SK-N-MC (cell line): ENCODE results near the gene SLBP.
A peak's percentile ranks its signal among the peaks of the same experiment; 100 is the strongest.

Experiments
- DNase-seq: peaks from one replicate; pipeline ENCODE4 v3.0.0-alpha.2; 2011; ENCODE audit warnings: low read depth, low spot score
- H3K27ac ChIP-seq: fragments of 200-600 bp; sonication (generic); 2 replicates; pipeline ENCODE4 v1.5.1; 2016; ENCODE audit warnings: mixed run types
- H3K36me3 ChIP-seq: fragments of 200-600 bp; sonication (generic); 2 replicates; pipeline ENCODE4 v1.6.1; 2017; ENCODE audit warnings: antibody characterized with exemption, low read length, mixed read lengths; ENCODE audit not compliant: insufficient read depth
- H3K4me3 ChIP-seq: fragments of 200-600 bp; sonication (generic); 2 replicates; pipeline ENCODE4 v1.5.1; 2016
- H3K9ac ChIP-seq: fragments of 200-600 bp; sonication (generic); 2 replicates; pipeline ENCODE4 v1.8.0; 2017; ENCODE audit warnings: mixed run types, mixed read lengths; ENCODE audit not compliant: insufficient read length
- H3K9me3 ChIP-seq: fragments of 200-600 bp; sonication (generic); 2 replicates; pipeline ENCODE4 v1.6.1; 2017; ENCODE audit warnings: low read depth, mild to moderate bottlenecking, antibody characterized with exemption, low read length, moderate library complexity, mixed read lengths
- EZH2 ChIP-seq: fragments of 200-600 bp; sonication (generic); IDR thresholded peaks from one replicate; pipeline ENCODE4 v1.6.1; 2017; ENCODE audit warnings: antibody characterized with exemption
- FOXP2 ChIP-seq: optimal IDR thresholded peaks from 2 replicates; pipeline ENCODE3; 2011; ENCODE audit warnings: mild to moderate bottlenecking, moderate library complexity; ENCODE audit not compliant: insufficient read depth; ENCODE audit errors: extremely low read length, control extremely low read depth
- POLR2AphosphoS5 ChIP-seq: IDR thresholded peaks from 2 replicates; pipeline ENCODE4 v1.6.1; 2012; ENCODE audit warnings: mild to moderate bottlenecking, low read depth, low read length, borderline replicate concordance

Gene SLBP

DNA sequence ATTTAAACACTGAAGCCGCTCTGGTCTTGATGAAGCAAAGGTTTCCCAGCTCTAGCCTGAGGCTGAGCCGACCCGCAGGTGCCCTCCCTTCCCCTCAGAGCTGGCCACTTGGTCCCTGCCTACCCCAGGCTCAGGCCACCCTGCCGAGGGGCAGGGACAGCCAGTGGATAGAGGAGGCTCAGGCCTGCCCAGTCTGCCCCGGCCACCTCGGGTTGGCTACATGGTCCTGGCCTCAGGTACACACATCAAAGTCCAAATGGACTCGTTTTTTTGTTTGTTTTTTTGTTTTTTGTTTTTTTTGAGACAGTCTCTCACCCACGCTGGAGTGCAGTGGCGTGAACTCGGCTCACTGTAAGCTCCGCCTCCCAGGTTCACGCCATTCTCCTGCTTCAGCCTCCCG lies 33.0 kb upstream of the SLBP start:
- Histone ChIP-seq H3K9ac (no peak overlapping the region), H3K27ac (0 out of 2 replicates have a peak overlapping the region, but pooled peaks have one; percentile 2), H3K4me3 (no peak overlapping the region), H3K9me3 (no peaks in the 10 kb centered on the region), H3K36me3 (peaks cover 32% of the 10 kb centered on the region)
- no peak for TF ChIP-seq POLR2AphosphoS5
- no peak for TF ChIP-seq EZH2
- no peak for TF ChIP-seq FOXP2
- no peak for DNase-seq

DNA sequence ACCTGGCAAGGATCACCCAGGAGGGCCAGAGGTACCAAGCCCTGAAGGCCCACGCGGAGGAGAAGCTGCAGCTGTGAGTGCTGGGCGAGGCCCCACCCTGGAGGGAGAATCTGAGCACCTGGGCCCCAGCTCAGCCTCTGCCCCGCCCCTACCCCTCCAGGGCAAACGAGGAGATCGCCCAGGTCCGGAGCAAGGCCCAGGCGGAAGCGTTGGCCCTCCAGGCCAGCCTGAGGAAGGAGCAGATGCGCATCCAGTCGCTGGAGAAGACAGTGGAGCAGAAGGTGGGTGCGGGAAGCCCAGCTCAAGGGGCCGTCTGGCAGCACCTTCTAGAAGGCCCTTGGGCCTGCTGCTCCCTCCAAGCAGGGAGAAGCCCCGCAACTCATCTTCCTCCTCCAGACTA lies 32.4 kb upstream of the SLBP start:
- no peak for TF ChIP-seq EZH2
- TF ChIP-seq FOXP2 = no peak
- no peak for TF ChIP-seq POLR2AphosphoS5
- no peak overlapping the region for H3K9ac ChIP-seq
- DNase-seq = no peak
- no peaks in the 10 kb centered on the region for H3K9me3 ChIP-seq
- 0 out of 2 replicates have a peak overlapping the region, but pooled peaks have one; percentile 2 for H3K27ac ChIP-seq
- peaks cover 39% of the 10 kb centered on the region for H3K36me3 ChIP-seq
- no peak overlapping the region for H3K4me3 ChIP-seq

DNA sequence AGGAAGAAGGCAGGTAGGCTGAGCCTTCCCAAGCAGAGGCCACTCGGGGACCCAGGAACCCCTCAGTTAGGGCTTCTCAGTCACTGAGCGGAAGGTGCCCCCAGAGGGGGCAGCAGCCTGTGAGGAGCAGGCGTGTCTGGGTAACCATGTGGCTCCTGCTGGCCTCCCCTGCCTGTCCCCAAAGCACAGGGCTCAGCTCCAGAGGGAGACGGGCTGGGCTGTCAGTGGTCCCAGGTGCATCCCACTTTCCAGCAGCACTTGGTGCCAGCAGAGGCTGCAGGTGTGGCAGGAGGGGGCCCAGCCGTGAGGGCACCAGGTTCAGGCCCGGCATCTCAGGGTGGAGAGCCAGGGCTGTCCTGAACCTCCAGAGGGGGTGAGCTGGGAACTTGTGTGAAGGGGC lies 31.9 kb upstream of the SLBP start:
- Histone ChIP-seq H3K27ac (no peak overlapping the region; the same call in 1 of the 2 replicates), H3K9ac (no peak overlapping the region), H3K4me3 (no peak overlapping the region), H3K9me3 (no peaks in the 10 kb centered on the region), H3K36me3 (peaks cover 44% of the 10 kb centered on the region)
- DNase-seq = no peak
- TF ChIP-seq FOXP2 (no peak), POLR2AphosphoS5 (no peak), EZH2 (no peak)

DNA sequence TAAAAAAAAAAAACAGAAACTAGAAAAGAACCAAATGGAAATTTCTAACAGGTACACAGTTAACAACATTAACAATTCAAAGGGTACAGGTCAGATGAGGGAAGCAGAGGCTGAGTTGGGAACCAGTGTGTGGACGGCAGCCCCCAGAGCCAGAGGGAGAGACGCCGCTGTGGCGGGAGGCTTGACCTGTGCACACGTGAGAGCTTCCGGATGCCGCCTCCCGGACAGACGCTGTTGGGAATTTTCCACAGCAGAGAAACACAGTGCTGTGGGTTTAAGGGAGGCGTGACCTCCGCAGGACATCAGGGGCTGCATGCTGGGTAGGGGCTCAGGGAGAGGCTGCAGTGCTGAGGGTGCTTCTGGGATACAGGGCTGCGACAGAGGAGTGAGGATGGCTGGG lies 31.4 kb upstream of the SLBP start:
- TF ChIP-seq FOXP2 (no peak), POLR2AphosphoS5 (no peak), EZH2 (no peak)
- DNase-seq = no peak
- Histone ChIP-seq H3K9ac (no peak overlapping the region), H3K4me3 (no peak overlapping the region), H3K9me3 (no peaks in the 10 kb centered on the region), H3K27ac (no peak overlapping the region), H3K36me3 (peaks cover 49% of the 10 kb centered on the region)

DNA sequence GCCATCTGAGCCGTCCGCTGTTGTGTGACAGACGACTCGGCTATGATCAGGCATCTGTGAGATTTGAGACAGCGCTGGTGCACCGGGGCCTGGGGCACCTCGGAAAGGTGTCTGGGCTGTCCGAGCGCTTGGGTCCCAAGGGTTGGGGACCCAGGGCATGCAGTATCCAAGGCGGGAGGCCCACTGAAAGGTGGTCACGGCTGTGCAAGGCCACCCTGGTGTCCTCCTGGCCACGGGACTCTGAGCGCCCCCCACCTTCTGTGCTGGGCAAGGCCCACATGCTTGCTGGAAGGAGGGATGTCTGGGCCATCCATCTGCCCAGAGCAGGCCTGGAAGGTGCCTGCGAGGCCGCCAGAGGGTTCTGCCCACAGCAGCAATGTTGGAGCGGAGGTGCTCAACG lies 29.1 kb upstream of the SLBP start:
- no peak overlapping the region for H3K4me3 ChIP-seq
- H3K27ac ChIP-seq = no peak overlapping the region
- TF ChIP-seq POLR2AphosphoS5 (no peak), FOXP2 (no peak), EZH2 (no peak)
- H3K9me3 ChIP-seq = peaks cover 11% of the 10 kb centered on the region; the same call in 1 of the 2 replicates
- peaks cover 72% of the 10 kb centered on the region for H3K36me3 ChIP-seq
- DNase-seq = no peak
- no peak overlapping the region for H3K9ac ChIP-seq

DNA sequence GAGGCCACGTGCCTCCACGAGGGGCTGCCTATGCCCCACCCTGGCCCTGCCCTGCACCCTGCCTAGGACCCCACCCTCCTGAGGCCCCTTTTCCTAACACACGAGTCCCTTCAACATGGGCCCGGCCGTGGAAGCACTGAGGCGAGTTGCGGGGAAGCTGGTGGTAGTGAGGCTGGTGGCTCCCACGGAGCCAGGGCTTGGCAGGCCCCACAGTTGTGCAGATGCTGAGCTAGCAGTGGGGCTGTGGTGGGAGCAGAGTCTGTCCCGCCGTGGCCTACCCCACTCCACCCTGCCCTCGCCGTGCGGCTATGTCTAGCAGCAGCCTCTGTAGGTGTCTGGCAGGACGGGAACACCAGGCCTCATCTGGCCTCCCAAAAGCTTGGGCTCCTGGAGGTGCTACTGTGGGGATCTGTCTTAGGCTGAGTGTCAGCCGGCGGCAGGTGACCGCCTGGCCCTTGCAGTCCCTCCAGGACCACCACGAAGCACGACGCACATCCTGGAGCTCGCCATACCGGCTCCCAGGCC lies 28.0 kb upstream of the SLBP start:
- peaks cover 82% of the 10 kb centered on the region for H3K36me3 ChIP-seq
- peaks cover 11% of the 10 kb centered on the region; the same call in 1 of the 2 replicates for H3K9me3 ChIP-seq
- H3K9ac ChIP-seq = no peak overlapping the region
- no peak overlapping the region for H3K4me3 ChIP-seq
- DNase-seq = no peak
- no peak for TF ChIP-seq POLR2AphosphoS5
- no peak for TF ChIP-seq FOXP2
- no peak for TF ChIP-seq EZH2
- no peak overlapping the region for H3K27ac ChIP-seq

DNA sequence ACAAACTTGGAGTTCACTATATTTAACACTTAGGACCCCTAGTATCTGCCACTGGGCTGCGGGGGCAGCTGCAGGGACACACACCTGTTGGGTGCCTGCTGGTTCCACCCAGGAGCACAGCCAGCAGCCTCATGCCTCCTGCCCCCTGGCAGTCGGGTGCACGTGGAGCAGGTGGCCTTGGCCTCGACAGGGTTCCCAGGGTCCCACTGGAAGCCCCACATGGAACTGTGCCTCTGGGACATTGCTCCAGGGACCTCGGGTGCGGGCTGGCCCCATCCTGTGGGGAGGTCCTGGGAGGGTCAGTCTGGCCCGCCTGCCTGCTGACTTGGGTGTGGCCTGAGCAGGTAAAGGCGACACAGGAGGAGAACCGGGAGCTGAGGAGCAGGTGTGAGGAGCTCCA lies 27.2 kb upstream of the SLBP start:
- peaks cover 82% of the 10 kb centered on the region for H3K36me3 ChIP-seq

DNA sequence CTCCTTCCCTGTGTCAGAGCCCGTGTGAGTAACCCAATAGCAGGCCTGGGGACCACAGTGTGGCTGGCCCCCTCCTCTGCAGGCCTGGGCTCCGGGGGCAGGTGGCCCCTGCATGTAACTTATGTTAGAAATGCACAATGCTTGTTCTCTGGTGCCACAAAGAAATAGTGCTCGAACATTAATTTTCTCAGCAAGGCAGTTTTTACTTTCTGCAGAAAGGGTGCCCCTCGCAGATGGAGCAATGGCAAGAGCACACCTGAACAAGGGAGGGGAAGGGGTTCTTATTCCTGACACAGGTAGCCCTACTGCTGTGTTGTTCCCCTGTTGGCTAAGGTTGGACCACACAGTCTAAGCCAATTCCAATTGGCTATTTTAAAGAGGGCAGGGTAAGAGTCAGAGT lies 26.3 kb upstream of the SLBP start:
- TF ChIP-seq FOXP2 = no peak
- TF ChIP-seq EZH2 = no peak
- TF ChIP-seq POLR2AphosphoS5 = no peak
- H3K9me3 ChIP-seq = peaks cover 11% of the 10 kb centered on the region; the same call in 1 of the 2 replicates
- no peak overlapping the region for H3K27ac ChIP-seq
- no peak for DNase-seq
- H3K9ac ChIP-seq = no peak overlapping the region
- H3K4me3 ChIP-seq = no peak overlapping the region
- peaks cover 87% of the 10 kb centered on the region for H3K36me3 ChIP-seq

More for the DNA sequence above, 27.2 kb upstream of the SLBP start:
- TF ChIP-seq POLR2AphosphoS5 (no peak), FOXP2 (no peak), EZH2 (no peak)
- DNase-seq = no peak
- H3K9ac ChIP-seq = no peak overlapping the region
- no peak overlapping the region for H3K27ac ChIP-seq
- peaks cover 11% of the 10 kb centered on the region; the same call in 1 of the 2 replicates for H3K9me3 ChIP-seq
- no peak overlapping the region for H3K4me3 ChIP-seq

DNA sequence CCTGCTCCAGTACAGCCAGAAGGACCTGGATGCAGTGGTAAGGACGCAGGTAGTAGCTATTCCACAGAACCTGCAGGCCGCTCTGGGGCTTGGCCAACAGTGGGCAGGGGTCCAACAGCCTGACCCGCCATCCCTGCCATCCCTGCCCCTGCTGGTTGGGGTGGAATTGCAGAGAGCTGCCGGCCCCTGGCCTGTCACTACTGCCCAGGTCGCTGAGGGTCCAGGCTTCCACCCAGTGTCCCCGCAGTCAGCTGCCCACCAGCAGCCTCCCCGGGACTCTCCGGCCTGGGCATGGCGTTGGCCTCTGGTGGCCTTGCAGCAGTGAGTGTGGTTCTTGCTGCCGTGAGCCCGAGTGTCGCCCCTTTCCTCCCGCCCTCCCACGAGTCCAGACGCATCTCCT lies 25.5 kb upstream of the SLBP start:
- Histone ChIP-seq H3K9ac (no peak overlapping the region), H3K4me3 (no peak overlapping the region), H3K36me3 (peaks cover 93% of the 10 kb centered on the region), H3K9me3 (peaks cover 11% of the 10 kb centered on the region; the same call in 1 of the 2 replicates), H3K27ac (no peak overlapping the region)
- TF ChIP-seq FOXP2 (no peak), EZH2 (no peak), POLR2AphosphoS5 (no peak)
- DNase-seq = no peak
